Trophoblast cell (in vitro differentiated cells and primary cell): Measurements from ENCODE around the gene BEND6.

Source experiments
- DNase-seq, 2 donors: peaks; one replicate each; pipeline ENCODE4 v3.0.0-alpha.2; 2016
- H2AFZ ChIP-seq: 2 replicates; pipeline ENCODE4 v1.6.1; 2013; ENCODE audit warnings: low read length, moderate library complexity, mild to moderate bottlenecking; ENCODE audit not compliant: insufficient read depth, poor library complexity
- H2AK5ac ChIP-seq: 2 replicates; pipeline ENCODE4 v1.6.1; 2013; ENCODE audit warnings: mild to moderate bottlenecking, low read length
- H2BK120ac ChIP-seq: 2 replicates; pipeline ENCODE4 v1.6.1; 2013; ENCODE audit warnings: low read length, mild to moderate bottlenecking, moderate library complexity; ENCODE audit not compliant: insufficient read depth, poor library complexity
- H2BK12ac ChIP-seq: 2 replicates; pipeline ENCODE4 v1.6.1; 2013; ENCODE audit warnings: mild to moderate bottlenecking, low read length, moderate library complexity
- H2BK5ac ChIP-seq: 2 replicates; pipeline ENCODE4 v1.6.1; 2013; ENCODE audit warnings: low read length, low read depth, moderate library complexity, mild to moderate bottlenecking; ENCODE audit not compliant: poor library complexity
- H3K14ac ChIP-seq: 2 replicates; pipeline ENCODE4 v1.6.1; 2013; ENCODE audit warnings: mild to moderate bottlenecking, low read length
- H3K18ac ChIP-seq: 2 replicates; pipeline ENCODE4 v1.6.1; 2013; ENCODE audit warnings: mild to moderate bottlenecking, low read length
- H3K23ac ChIP-seq: 2 replicates; pipeline ENCODE4 v1.6.1; 2013; ENCODE audit warnings: low read length
- H3K27ac ChIP-seq: 2 replicates; pipeline ENCODE4 v1.5.1; 2013; ENCODE audit warnings: low read depth, mild to moderate bottlenecking, inconsistent platforms, low read length, moderate library complexity
- H3K27me3 ChIP-seq: 2 replicates; pipeline ENCODE4 v1.6.1; 2013; ENCODE audit warnings: inconsistent platforms, mild to moderate bottlenecking, low read length, moderate library complexity; ENCODE audit not compliant: insufficient read depth
- H3K36me3 ChIP-seq, 2 experiments: 1 replicate in 1 of 2; 2 replicates in 1 of 2; pipeline ENCODE4 v1.6.1; 2013; ENCODE audit warnings: low read length in 2 of 2, mild to moderate bottlenecking in 2 of 2, moderate library complexity in 1 of 2; ENCODE audit not compliant: insufficient read depth in 2 of 2, control insufficient read depth in 1 of 2
- H3K4ac ChIP-seq: 2 replicates; pipeline ENCODE4 v1.6.1; 2013; ENCODE audit warnings: low read depth, mild to moderate bottlenecking, low read length, moderate library complexity
- H3K4me1 ChIP-seq, 2 experiments: 1 replicate in 1 of 2; 2 replicates in 1 of 2; pipeline ENCODE4 v1.6.1; 2013; ENCODE audit warnings: low read length in 2 of 2, mild to moderate bottlenecking in 2 of 2, moderate library complexity in 1 of 2; ENCODE audit not compliant: insufficient read depth in 2 of 2, control insufficient read depth in 1 of 2
- H3K4me2 ChIP-seq: 2 replicates; pipeline ENCODE4 v1.6.1; 2013; ENCODE audit warnings: inconsistent platforms, mild to moderate bottlenecking, low read length, moderate library complexity
- H3K4me3 ChIP-seq: 2 replicates; pipeline ENCODE4 v1.5.1; 2013; ENCODE audit warnings: mild to moderate bottlenecking, low read depth, low read length, inconsistent platforms
- H3K79me1 ChIP-seq: one replicate; pipeline ENCODE4 v1.6.1; 2013; ENCODE audit warnings: low read length
- H3K79me2 ChIP-seq: 2 replicates; pipeline ENCODE4 v1.6.1; 2013; ENCODE audit warnings: low read length, mild to moderate bottlenecking; ENCODE audit not compliant: control insufficient read depth, insufficient read depth, poor library complexity
- H3K9ac ChIP-seq: 2 replicates; pipeline ENCODE4 v1.6.1; 2013; ENCODE audit warnings: mild to moderate bottlenecking, low read length
- H3K9me3 ChIP-seq: 2 replicates; pipeline ENCODE4 v1.6.1; 2013; ENCODE audit warnings: low read depth, mild to moderate bottlenecking, control low read depth, inconsistent platforms, low read length; ENCODE audit not compliant: insufficient read depth
- H4K12ac ChIP-seq: 2 replicates; pipeline ENCODE4 v1.6.1; 2013; ENCODE audit warnings: low read depth, mild to moderate bottlenecking, low read length, moderate library complexity
- H4K8ac ChIP-seq: 2 replicates; pipeline ENCODE4 v1.6.1; 2013; ENCODE audit warnings: low read depth, mild to moderate bottlenecking, low read length, moderate library complexity
- H4K91ac ChIP-seq: one replicate; pipeline ENCODE4 v1.6.1; 2013; ENCODE audit warnings: low read depth, mild to moderate bottlenecking, low read length, moderate library complexity
- WGBS: extraction: QIAGEN DNeasy Blood & Tissue Kit; methylation state at CpG from one replicate; pipeline ENCODE4 v1.1.7; 2013; ENCODE audit warnings: missing lambda C conversion rate; ENCODE audit not compliant: insufficient read length, insufficient coverage; ENCODE audit errors: extremely low coverage; 5-methylcytosine and 5-hydroxymethylcytosine counted together

BEND6 gene

DNA sequence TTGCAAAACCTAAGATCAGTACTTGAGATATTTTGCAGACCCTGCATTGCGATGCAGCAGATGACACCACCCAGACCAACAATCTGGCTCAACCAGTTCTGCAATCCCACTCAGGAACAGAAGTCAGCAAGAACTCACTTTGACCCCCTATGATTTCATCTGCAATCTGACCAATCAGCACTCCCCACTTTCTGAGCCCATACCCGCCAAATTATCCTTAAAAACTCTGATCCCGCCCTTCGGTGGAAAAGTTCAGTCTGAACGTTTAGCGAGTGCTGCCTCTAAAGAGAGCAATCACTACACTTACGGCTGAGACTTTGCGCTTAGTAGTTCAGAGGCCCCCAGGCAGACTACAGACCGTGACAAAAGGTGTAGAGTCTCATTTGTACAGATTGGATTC, 74.3 kb downstream of the BEND6 start:
- Histone ChIP-seq H2BK12ac (no peak overlapping the region), H3K9ac (no peak overlapping the region), H3K4ac (no peak overlapping the region), H3K18ac (no peak overlapping the region), H2BK120ac (no peak overlapping the region), H3K36me3 (no peaks in the 10 kb centered on the region), H3K4me3 (no peak overlapping the region), H3K9me3 (no peaks in the 10 kb centered on the region), H3K79me2 (no peaks in the 10 kb centered on the region), H3K14ac (no peak overlapping the region), H4K8ac (no peak overlapping the region), H3K79me1 (peaks cover 15% of the 10 kb centered on the region), H4K91ac (no peak overlapping the region), H3K4me1 (peaks cover 9 to 10% of the 10 kb centered on the region in 2 experiments), H3K4me2 (peak overlapping the region; percentile 56), H2AK5ac (no peak overlapping the region), H3K23ac (no peak overlapping the region), H3K27me3 (no peaks in the 10 kb centered on the region), H3K27ac (peak overlapping the region; percentile 99), H4K12ac (no peak overlapping the region), H2AFZ (no peak overlapping the region), H2BK5ac (no peak overlapping the region)
- no CpG with 5 or more reads among the region's 9 CpGs for WGBS
- DNase-seq, result peak; percentile 78 to 91

GRCh38 chr6:57033228-57033627, 78.3 kb downstream of the BEND6 start:
- Histone ChIP-seq H2AK5ac (no peak overlapping the region), H2AFZ (no peak overlapping the region), H3K27me3 (no peaks in the 10 kb centered on the region), H3K4me3 (no peak overlapping the region), H4K8ac (no peak overlapping the region), H3K27ac (no peak overlapping the region), H3K18ac (no peak overlapping the region), H2BK120ac (no peak overlapping the region), H4K12ac (no peak overlapping the region), H3K4me2 (no peak overlapping the region), H3K4me1 (peaks cover 9 to 10% of the 10 kb centered on the region in 2 experiments), H3K79me1 (peaks cover 15% of the 10 kb centered on the region), H3K23ac (no peak overlapping the region), H3K9me3 (no peaks in the 10 kb centered on the region), H3K9ac (no peak overlapping the region), H2BK5ac (no peak overlapping the region), H3K14ac (no peak overlapping the region), H4K91ac (no peak overlapping the region), H3K4ac (no peak overlapping the region), H3K36me3 (no peaks in the 10 kb centered on the region), H2BK12ac (no peak overlapping the region), H3K79me2 (peaks cover 2% of the 10 kb centered on the region)
- no CpG with 5 or more reads among the region's 3 CpGs for WGBS
- DNase-seq, result no peak

- Histone ChIP-seq H3K18ac (no peak overlapping the region), H3K4me3 (no peak overlapping the region), H2BK12ac (no peak overlapping the region), H3K27me3 (no peaks in the 10 kb centered on the region), H3K79me2 (peaks cover 2% of the 10 kb centered on the region), H3K27ac (no peak overlapping the region), H3K36me3 (no peaks in the 10 kb centered on the region), H3K23ac (no peak overlapping the region), H2AK5ac (no peak overlapping the region), H3K79me1 (peaks cover 1% of the 10 kb centered on the region), H2BK120ac (no peak overlapping the region), H4K8ac (no peak overlapping the region), H4K91ac (no peak overlapping the region), H3K4me2 (no peak overlapping the region), H3K14ac (no peak overlapping the region), H2AFZ (no peak overlapping the region), H3K4ac (no peak overlapping the region), H3K9ac (no peak overlapping the region), H3K9me3 (no peaks in the 10 kb centered on the region), H2BK5ac (no peak overlapping the region), H4K12ac (no peak overlapping the region), H3K4me1 (peaks cover 0 to 1% of the 10 kb centered on the region in 2 experiments)
- DNase-seq, result peak in 1 of 2 donors; percentile 41
- WGBS, result no CpG with 5 or more reads among the region's 3 CpGs
Observed at GRCh38 chr6:57035549-57035948, 80.6 kb downstream of the BEND6 start.

DNA sequence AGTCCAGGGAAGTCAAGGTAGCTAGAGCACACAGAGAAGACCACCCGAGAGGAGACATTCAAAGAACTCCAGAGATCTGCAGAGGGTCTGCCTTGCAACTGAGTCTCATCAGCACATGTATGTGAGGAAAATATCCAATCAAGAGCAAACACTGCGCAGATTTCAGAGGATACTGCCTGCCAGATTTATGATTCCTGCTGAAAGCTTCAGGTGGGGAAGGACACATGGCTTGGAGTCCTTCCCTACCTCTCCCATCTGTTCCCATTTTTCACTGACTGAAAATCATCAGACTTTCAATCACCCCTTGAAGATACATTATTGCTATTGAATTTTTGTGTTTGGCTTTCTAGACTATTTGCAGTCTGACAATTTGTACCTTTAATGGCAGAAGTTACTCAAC, 84.0 kb downstream of the BEND6 start:
- no peak overlapping the region for H2BK120ac ChIP-seq
- peaks cover 2% of the 10 kb centered on the region for H3K79me2 ChIP-seq
- no peak overlapping the region for H2BK5ac ChIP-seq
- H3K4me2 ChIP-seq, result no peak overlapping the region
- no peak overlapping the region for H2AK5ac ChIP-seq
- no CpG with 5 or more reads among the region's 2 CpGs for WGBS
- no peak overlapping the region for H4K12ac ChIP-seq
- H3K14ac ChIP-seq, result no peak overlapping the region
- H4K91ac ChIP-seq, result no peak overlapping the region
- no peaks in the 10 kb centered on the region for H3K36me3 ChIP-seq
- H3K27me3 ChIP-seq, result no peaks in the 10 kb centered on the region
- H2AFZ ChIP-seq, result no peak overlapping the region
- no peak overlapping the region for H3K9ac ChIP-seq
- no peak overlapping the region for H3K18ac ChIP-seq
- no peak overlapping the region for H3K23ac ChIP-seq
- no peak overlapping the region for H3K27ac ChIP-seq
- H2BK12ac ChIP-seq, result no peak overlapping the region
- no peak overlapping the region for H3K4ac ChIP-seq
- H3K4me3 ChIP-seq, result no peak overlapping the region
- peaks cover 1% of the 10 kb centered on the region for H3K9me3 ChIP-seq
- no peak overlapping the region for H4K8ac ChIP-seq
- no peaks in the 10 kb centered on the region for H3K4me1 ChIP-seq
- no peaks in the 10 kb centered on the region for H3K79me1 ChIP-seq
- DNase-seq, result no peak
